GM18508 (cell line): ENCODE data around the gene CADPS.

Experiments
- ATAC-seq: cut with Tn5 transposase; IDR thresholded peaks from one replicate; pipeline ENCODE4 v1.9.1; 2021; ENCODE audit warnings: moderate number of reproducible peaks; ENCODE audit not compliant: insufficient read depth, unreplicated experiment

The CADPS gene

DNA sequence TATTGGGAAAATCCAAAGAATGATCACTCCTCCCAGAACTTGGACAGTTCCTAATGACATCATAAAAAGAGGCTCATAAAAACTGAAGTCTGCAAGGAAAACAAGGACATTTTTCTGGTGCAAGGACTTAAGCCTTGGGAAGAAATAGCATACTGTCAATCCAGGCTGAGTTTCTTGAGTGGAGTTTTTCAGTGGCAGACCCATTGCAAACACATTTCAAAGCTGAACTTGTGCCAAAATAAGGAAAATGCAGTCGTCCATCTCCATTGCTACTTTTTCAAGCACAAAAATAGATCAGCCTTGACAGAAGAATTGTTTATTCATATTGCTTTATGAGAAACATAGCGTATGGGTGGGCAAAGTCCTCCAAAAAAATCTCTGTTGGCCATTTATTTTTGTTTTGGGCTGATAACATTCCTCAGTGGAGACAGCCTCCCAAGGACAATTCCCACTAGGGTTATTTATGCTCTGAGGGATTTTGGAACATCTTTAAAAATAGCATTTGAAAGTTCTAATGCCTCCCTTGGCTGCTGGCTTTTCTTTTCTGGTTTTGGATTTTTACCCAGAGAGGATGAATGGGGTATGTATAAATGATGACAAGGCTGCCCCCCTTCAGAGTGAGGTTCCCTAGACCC is 220.0 kb downstream of the CADPS start:
- no peak for ATAC-seq

DNA sequence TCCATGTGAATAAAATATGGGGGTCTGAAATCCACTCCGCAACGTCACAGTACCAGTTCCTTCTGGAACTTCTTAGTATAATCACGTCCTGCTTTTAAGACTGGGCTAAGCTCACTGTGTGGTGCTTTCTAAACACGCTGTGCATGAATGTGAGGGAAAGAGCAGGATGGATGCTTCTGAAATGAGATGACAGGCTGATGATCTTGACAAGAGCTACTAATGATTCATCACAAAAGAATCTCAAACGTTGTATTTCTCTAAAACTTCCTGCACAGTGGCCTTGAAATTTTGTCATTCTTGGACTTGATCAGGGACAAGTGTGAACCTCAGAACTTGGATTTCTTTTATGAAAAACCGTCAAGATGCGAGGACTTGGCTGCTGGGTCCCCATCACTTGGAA is 221.4 kb downstream of the CADPS start:
- ATAC-seq, result no peak

DNA sequence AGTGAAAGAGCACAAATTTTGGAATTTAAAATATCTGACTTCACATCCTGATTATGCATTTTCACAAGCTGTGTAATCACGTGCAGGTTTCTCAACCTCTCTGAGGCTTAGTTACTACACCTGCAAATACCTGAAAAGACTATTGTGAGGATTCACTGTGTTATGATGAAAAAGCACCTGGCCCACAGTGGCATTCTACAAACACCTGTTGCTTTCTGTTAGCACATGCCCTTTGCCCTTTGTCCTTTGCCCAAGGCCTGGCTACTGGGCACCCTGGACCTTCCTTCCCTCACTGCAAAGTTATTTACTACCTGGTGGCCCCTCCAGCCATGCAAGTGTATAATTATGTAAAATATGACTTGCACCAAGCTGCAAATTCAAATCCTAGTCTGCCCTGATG is 227.5 kb downstream of the CADPS start:
- ATAC-seq, result no peak

DNA sequence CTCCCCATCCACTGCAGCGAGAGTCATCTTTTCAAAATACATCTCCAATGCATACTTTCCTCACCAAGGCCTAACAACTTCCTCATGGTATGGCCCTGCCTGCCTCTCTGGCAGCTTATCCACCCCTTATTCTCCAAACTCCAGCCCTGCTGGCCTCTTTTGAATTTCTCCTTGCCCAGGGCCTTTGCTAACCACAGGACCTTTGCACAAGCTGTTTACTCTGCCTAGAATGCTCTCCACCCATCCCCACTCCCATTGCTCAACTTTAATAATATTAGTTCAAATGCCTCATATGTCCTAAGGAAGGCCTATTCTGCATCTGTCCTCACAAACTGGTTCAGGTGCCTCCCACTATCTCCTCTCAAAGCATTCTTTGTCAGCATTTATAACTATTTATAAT is 230.7 kb downstream of the CADPS start:
- no peak for ATAC-seq

DNA sequence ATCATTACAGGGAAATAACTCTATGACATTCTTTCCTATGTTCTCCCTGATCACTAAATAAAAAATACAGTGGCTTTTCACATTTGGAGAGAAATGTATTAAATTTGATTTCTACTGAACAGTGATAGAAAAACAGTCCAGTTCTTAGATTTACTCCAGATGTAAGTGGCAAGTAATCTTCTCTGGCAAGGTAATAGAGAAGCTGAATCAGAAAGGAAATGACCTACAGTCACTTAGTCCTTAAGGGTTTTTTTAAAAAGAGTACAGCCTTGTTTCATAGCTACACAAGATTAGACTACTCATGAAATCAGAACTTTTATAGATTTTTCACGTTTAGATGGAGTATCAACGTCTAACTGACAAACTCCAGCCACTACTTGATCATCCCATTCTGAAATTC is 236.9 kb downstream of the CADPS start:
- ATAC-seq, result no peak

DNA sequence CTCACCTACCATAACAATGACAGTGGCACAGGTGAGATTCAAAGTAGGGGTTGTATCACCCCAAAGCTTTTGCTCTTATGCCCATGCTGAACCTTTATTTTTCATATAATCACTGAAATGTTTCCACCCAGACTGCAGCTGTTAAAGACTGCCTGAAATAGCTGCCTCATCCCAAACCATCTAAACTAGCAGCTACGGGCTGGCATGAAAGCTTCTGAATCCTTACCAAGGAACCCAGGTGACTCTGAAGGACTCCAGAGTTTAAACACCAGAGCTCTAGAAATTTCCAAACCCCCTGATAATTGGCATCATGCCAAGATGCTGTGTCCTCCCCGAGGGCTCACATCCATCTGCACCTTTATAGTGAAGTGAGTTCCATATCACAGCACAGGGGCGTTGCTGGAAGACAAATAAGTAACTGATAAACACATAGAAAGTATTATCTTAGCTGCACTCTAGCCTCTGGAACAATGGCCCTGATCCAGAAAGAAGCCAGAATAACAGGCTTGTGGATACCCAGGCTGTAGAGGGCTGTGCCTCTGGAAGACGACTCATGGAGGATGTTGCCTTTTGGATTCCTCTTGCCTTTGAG is 238.9 kb downstream of the CADPS start:
- ATAC-seq, result no peak

DNA sequence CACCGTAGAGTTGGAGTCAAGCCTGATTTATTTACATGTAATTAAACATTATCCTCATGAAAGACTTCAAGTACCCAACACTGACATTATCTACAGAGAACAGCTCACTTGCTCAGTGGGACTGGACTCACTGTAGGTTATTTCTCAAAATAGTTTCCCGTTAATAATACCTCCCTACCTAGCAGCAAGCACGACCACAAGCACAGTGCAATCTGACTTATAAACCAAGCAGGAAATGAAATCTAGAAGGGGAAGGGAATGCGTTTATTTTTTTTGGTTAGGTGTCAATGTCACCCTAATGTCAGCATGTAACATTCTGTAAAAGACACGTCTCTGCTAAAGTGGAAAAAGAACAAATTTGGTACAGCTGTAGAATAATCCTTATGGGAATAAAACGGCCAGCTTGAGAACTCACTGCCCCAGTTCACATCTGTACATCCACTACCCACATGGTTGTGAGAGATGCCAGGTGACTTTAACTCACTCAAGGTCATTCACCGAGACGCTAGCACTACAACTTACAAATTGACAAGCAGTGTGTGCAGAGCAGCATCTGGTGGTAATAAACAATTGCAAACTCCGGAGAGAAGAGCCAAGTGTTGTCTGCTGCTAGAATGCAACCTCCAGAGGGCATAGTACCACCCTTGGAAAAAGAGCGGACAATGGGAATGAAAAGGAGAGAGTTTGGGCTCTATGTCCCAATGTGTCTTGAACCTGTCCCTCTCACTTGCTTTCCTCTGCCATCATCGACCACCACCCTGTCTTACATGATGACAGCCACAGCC is 242.5 kb downstream of the CADPS start:
- ATAC-seq, result no peak

DNA sequence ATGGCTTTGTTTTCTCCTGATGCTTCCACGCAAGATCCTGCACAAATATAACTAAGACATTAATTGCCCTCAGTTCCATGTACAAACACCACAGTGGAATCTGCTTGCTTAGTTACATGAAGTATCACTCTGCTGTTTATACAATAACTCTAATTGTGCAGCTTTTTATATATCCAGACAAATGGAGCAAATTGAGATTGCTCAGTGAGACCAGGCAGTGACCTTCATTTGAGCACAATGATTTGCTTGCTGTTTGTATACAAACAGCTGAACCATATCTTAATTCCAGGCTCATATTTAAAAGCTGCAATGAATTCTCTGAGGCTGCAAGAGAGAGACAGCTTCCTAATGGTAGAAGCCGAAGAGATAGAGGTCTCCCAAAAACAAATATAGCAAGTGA is 243.7 kb downstream of the CADPS start:
- ATAC-seq, result no peak

DNA sequence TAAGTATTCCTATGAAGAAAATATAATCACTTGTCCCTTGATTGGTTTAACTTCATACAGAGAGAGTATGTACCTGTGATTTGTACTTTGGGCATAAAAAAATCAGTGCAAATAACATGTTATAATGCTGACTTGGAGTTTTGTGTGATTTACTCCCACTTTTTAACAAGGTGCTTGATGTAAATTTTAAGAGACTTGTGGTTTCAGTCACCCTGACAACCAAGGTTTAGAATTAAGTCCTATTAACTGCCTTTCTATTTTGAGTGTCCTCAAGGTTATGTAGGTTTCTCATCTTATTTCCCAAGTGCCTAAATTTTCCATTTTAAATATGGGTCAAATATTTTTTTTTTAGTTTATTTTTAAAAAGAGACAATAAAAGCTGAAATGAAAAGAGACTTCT is 244.6 kb downstream of the CADPS start:
- no peak for ATAC-seq

DNA sequence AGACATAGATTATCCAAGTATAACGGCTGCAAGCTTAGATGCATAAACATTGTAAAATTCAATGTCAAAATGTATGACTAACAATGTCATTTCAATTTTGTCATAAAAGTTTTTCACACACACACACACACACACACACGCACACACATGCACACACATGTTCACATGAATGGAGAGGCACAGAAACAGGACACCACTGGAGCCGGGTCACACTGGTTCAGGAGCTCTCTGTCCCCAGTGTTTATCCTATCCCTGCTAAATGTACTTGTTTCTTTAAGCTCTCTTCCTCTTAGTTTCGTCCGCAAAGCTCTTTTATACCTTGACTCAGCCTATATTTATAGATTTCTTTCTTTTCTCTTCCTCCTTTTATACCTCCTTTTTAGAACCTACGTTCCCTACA is 249.9 kb downstream of the CADPS start:
- no peak for ATAC-seq

DNA sequence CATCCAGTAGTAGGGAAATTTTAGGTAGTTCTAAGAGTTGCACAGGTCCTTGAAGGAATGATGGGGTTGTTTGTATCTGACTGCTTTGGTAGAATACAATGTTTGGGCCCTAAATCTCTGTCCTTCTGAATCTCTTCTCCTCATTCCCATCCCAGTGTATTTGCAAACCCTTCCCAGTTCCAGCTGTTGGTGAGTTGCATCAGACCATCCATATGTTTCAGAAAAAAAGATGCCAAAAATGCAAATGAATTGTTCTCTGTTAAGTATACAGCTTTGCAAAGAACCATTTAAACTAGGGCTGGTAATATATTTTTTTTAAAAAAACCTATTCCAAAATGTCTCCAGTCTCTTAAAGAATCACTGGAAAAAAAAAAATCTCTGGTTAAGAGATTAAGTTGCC is 251.0 kb downstream of the CADPS start:
- no peak for ATAC-seq

DNA sequence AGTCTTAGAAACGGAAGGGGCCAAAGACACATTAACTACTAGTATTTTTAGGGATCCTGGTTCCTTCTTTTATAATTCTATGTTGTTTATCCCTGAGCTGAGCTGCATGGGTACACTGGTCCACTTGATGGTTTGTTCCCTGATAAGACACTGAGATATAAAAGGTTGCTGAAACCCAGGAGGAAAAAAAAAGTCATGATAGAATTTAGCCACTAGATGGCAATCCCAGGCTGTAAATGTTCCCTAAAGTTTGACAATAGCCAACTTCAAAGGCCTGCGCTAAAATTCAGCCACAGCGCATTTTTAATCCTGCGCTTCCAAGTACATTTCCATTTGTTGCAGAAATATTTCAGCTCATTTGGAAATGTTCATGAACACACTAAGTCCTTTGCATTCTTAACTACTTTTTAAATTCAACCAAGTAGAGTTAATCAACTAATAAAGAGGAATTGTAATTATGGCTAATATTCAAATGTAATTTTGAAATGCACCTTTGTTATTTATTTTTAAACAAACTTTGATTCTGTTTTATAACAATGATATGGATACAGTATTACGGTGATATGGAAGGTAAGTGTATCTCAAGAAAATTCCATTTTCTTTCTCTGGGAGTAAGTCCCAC is 252.6 kb downstream of the CADPS start:
- ATAC-seq, result no peak

DNA sequence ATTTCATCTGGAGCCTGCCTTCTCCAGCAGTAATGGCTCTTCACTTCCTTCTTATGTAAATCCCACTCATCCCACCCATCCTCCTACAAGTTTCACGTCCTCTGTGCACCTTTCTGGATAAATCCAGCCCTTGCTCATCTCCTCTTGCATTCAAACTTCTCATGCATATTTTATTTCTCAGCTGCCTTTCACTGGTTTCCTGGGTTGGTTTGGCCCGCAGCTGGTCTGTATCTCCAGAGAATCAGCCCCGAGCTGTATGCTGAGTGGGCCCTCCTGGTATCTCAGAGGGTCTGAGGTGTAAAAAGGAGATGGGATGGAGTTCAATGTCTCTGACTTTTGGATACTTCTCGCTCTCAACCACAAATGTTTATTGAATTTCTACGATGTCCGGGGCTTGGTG is 253.3 kb downstream of the CADPS start:
- no peak for ATAC-seq

DNA sequence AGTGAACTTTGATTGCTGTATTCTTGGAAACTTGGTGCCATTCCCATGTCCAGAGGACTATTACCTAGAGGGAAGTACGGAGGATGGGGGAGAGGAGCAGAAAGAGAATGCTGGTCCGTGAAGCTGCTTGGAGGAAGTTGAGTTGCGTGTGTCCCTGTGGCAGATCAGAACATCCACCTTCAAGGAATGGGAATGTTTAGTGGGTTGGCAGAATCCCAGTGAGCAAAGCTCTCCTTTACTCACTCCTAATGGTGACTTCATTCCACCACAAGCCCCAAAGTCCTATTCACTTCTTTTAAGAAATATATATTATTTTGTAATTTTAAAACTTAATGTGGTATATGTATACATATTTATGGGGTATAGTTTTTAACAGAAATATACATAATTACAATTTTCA is 254.0 kb downstream of the CADPS start:
- no peak for ATAC-seq

DNA sequence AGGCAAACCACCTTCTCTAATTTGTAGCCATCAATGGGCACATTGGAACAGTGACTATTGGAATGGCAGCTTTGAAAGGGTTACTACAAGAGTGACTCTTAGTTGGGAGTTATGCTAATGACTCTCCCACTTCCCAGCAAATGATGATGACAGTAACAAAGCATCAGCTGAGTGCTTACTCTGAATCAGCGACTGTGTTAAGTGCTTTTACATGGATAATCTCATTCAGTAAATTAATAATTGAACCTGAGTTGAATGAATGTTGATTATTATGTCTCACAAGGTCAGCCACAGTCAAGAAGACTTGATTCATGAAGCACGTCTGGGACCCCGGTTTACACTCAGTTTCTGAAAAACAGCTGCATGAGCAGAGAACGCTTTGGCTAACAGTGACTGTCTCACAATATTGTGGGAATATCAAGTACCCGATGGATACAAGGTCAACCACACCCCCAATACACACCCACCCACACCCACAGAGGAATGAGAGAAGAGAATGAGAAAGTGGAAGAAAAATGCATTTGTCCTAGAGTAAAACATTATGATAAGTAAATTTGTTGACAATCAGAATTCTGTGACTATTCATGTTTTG is 259.9 kb downstream of the CADPS start:
- ATAC-seq, result no peak

DNA sequence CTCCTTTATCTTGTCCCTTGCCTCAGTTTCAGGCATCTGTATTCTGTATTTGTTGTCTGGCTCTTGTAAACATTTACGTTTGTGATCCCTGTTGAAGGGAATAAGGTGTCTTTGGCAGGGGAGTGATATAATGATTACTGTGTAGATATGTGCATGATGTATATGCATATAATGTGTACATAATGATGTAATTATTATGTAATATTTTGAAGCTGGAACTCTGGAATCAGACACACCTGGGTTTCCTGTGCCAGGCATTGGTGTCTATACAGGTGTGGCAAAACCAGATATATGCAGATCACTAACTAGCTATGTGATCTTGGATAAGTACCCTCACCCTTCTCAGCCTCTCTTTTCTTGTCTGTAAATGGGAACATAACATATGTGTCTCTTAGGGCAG is 260.7 kb downstream of the CADPS start:
- ATAC-seq, result no peak

DNA sequence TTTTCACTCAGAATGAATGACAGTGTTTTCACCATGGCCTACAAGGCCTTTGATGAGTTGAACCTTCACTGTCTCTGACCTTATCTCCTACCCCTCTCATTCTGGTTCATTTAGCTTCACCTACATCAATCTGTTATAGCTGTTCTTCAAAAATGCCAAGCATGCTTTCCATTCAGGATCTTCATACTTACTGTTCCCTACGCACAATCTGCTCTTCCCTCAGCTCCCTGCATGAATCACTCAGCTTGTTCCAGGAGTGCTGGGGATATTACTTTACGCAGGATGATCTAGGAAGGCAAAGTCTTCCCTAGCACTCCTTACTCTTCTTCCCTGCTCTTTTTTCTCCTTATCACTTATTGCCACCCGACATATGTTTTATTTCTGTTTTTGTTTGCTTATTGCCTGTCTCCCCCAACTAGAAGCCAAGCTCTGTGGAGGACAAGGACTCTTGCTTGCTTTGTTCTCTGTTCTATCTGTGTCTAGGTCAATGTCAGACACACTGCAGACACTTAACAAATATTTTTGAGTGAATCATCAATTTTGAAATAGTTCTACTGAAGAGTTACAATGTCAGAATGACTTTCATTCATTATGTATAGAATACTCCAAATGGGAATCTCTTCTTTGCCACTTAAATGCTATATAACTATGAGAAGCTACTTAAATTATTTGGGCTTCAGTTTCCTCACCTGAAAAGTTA is 263.5 kb downstream of the CADPS start:
- no peak for ATAC-seq

DNA sequence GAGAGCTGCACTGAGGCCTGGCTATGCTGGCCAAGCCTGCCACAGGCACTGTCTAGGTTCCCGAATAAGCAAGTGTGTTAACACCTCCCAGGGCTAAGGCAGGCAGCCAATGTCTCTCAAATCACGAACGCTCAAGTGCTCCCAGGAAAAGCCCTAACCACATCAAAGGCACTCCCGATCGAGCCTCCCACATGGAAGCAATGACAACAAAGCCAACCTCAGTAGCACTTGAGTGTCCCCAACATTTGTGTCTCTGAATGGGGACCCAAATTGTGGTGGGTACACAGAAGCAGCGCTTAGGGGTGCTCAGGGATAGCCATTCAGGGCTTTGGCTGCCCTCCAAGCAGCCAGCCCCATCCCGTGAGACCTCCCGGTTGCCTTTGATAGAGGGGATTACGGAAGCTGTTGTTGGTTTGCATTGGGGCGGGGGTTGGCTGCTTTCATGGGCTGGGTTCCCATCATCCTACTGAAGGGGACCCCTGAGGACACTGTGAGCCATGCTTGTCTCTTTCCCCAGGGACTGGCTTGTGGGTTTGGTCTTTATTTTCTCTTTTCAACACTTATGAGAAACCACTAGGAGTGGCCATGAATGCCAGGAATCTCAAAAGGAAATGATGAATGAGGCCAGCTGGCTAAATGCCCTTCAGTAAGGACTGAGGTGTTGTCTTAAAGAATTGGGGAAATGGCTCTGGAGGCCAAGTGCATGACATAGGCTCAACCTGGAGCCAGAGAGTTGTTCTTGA is 267.8 kb downstream of the CADPS start:
- ATAC-seq, result no peak

DNA sequence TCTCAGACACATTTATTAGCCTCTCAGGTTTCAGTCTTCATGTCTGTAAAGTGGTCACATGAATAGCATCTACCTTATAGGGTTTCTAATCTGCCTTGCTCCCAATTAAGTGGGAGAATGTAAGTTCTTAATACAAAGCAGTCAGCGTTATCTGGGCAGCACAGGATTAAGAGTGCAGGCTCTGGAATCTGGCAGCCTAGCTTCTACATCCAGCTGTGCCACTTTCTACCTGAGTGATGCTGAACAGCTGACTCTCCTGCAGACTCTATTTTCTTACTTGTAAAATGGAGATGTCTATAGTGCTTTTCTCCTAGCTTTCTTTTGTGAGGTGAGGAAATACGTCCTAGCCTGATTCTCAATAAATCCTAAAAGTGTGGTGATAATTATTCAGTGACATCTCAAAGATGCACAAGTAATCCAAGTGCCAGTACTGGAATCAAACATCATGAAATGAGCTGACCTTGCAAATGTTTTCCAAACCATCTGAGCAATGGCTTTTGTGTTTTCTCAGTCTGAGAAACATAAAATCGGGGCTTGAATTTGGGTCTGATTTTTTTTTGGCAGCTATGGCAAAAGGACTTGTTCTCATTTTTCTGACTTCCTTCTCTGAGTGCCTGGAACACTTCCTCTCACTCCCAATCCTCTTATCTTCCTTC is 269.7 kb downstream of the CADPS start:
- ATAC-seq, result no peak
